A673 (cell line): ENCODE data around the gene CEP170B.

Experiments used
- EZH2 ChIP-seq: fragments of 200-600 bp; sonication (generic); IDR thresholded peaks from 2 replicates; pipeline ENCODE4 v1.6.1; 2017; ENCODE audit warnings: borderline replicate concordance, low read depth, mild to moderate bottlenecking, mixed read lengths, antibody characterized with exemption, low read length; ENCODE audit not compliant: poor library complexity, severe bottlenecking
- TF ChIP-seq, protein P1 (sequence below): fragments of 300-800, 200-600 bp; sonication (generic); conservative IDR thresholded peaks from 2 replicates; pipeline ENCODE4 v1.5.1; 2017; ENCODE audit warnings: low read depth, mild to moderate bottlenecking, antibody characterized with exemption, low read length, moderate library complexity, mixed read lengths

GRCh38 chr14:104875811-104876210 lies 10.7 kb downstream of the CEP170B start:
- TF ChIP-seq, protein P1, sequence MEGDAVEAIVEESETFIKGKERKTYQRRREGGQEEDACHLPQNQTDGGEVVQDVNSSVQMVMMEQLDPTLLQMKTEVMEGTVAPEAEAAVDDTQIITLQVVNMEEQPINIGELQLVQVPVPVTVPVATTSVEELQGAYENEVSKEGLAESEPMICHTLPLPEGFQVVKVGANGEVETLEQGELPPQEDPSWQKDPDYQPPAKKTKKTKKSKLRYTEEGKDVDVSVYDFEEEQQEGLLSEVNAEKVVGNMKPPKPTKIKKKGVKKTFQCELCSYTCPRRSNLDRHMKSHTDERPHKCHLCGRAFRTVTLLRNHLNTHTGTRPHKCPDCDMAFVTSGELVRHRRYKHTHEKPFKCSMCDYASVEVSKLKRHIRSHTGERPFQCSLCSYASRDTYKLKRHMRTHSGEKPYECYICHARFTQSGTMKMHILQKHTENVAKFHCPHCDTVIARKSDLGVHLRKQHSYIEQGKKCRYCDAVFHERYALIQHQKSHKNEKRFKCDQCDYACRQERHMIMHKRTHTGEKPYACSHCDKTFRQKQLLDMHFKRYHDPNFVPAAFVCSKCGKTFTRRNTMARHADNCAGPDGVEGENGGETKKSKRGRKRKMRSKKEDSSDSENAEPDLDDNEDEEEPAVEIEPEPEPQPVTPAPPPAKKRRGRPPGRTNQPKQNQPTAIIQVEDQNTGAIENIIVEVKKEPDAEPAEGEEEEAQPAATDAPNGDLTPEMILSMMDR: no peak
- TF ChIP-seq EZH2: no peak
